Epidermal melanocyte (primary cell): ENCODE results near the gene COMMD9.

Experiments used
- DNase-seq: peaks from one replicate; pipeline ENCODE4 v3.0.0; 2011; ENCODE audit warnings: low spot score; ENCODE audit not compliant: insufficient read length

The COMMD9 gene

DNA sequence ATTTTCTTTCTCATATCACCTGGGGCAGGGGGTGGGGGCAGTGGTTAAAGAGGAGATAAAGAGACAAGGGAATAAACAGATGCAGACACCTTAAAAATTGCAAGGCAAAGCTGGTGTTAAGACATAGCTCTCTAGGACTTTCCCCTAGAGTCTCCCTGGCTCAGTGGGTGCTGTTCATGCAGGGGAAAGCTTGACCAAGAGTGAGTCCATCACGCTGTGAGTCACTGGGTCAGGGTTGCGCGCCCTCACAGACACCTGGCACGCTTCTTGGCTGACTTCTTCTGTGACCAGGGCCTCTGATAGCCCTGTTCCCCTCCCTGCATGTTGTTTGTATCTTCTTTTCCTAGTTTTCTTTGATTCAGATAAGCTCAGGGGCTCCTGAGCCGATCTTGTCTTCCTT, 31.9 kb downstream of the COMMD9 start:
- no peak for DNase-seq

- no peak for DNase-seq
Observed at GRCh38 chr11:36254713-36255112, 34.5 kb downstream of the COMMD9 start.

DNA sequence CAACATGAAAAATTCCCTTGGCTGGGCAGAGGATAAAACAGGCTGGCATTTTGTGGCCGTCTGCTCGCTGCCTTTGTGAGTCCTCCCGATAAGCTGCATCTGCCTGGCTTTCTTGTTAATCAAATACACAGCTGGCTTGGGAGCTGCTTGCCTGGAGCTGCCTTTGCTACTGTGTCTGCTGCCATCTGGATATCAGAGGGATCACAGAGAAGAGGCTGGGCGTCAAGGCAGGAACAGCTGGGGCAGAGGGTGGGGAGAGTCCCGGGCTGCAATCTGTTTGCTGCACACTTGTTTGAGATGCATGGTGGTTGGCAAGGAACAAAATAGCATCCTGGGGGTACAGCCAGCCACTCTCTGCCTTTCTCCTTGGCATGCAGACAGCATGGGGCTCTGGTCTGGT, 36.0 kb downstream of the COMMD9 start:
- DNase-seq, result no peak

- DNase-seq, result no peak
Observed at GRCh38 chr11:36251823-36252222, 37.4 kb downstream of the COMMD9 start.

GRCh38 chr11:36249246-36249645, 40.0 kb downstream of the COMMD9 start:
- DNase-seq, result peak; percentile 70

DNA sequence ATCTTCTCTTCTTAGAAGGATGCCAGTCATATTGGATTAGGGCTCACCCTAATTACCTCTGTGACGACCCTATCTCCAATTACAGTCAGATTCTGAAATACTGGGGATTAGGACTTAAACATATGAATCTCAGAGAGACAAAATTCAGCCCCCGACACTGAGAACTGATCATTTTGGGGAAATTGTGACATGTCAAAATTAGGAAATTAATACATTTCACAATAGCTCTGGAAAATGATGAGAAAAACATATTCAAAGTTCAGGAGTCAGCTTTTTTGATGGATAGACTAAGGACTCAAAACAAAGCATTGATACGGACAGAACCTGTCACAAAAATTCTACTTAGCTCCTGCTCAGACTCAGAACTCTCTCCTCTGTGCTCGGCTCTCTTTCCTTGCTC, 40.8 kb downstream of the COMMD9 start:
- no peak for DNase-seq

GRCh38 chr11:36247493-36247892, 41.7 kb downstream of the COMMD9 start:
- DNase-seq, result no peak

DNA sequence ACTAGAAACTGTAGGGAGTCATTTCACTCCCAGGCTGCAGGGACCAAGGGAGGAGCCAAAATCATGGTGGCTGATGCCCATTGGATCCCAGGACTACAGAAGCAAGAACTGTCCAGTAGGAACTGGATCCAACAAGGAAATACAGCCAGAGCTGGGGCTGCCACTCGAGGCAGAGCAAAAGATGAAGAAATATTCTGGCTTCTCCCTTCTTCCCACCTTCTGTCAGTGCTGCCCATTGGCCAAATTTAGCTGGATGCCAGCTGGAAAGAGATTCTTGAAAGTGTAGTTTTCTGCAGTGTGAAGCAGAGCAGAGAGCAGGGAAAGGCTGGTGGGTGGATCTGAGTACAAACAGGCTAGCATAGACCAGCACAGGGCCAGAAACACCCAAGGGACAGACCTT, 45.6 kb downstream of the COMMD9 start:
- no peak for DNase-seq

DNA sequence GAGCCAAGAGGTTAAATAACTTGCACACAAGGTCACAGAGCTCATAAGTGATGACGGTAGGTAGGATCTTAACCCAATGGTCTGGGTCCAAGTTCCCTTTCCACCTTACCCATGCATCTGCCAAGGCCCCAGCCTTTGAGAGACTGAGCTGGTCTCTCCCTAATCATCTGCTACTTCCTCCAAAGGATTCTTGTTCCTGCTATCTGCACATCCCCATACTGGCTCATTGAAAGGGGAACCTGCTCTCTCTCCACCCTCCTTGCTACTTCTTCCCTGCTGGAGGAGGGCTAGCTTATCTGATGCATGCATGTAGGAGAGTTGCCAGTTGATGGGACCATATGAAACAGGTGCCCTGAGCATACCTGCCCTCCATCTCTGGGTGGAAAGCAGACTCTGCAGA, 47.7 kb downstream of the COMMD9 start:
- DNase-seq, result no peak

DNA sequence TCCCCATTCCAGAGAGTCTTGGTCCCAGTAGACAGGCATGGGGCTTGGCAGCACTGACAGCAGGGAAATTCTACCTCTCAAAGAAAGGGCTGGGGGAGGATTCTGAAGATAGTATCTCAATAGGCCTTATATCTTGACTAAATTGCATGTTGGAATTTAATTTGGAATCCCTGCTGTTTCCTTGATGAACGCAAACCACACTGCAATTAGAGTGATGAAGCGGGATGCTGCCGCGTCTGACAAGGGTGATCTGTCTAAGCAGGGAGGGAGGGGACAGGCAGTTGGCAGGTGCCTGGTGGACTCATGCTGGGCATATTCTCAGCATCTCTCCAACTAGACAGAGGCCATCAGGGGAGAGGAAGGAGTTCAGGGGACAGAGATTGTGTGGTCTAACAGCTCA, 48.4 kb downstream of the COMMD9 start:
- no peak for DNase-seq

- no peak for DNase-seq
Observed at GRCh38 chr11:36240173-36240572, 49.1 kb downstream of the COMMD9 start.

DNA sequence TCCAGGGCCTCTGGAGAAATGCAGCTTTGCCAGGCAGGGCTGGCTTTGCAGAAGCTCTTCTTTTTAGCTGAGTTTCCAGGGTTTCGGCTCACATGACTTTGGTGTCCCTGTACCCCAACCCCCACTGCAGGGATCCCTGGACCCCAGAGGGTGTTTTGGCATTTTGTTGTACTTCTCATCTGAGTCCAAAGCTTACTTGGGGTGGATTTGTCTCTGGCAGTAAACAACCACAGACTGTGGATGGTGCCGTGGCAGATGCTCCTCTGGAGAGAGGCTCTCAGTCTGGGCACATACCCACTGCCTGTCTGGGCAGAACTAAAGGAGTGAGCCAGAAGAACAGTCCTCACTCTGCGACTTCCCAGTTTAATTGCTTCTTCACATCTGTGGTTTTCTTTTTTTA, 49.6 kb downstream of the COMMD9 start:
- no peak for DNase-seq

DNA sequence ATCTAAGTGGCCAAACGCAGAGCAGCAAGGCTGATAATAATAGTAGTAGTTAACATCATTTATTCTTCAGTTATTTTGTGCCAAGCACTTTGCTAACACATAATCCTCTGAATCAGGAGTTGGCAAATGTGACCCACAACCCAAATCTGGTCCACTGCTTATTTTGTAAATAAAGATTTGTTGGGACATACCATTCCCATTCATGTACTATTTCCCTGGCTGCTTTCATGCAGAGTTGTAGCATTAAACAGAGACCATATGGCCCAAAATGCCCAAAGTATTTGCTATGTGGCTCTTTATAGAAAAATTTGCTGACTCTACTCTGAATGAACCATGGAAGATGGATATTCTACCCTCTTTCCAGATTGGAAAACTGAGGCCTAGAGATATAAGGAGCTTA, 50.3 kb downstream of the COMMD9 start:
- no peak for DNase-seq

DNA sequence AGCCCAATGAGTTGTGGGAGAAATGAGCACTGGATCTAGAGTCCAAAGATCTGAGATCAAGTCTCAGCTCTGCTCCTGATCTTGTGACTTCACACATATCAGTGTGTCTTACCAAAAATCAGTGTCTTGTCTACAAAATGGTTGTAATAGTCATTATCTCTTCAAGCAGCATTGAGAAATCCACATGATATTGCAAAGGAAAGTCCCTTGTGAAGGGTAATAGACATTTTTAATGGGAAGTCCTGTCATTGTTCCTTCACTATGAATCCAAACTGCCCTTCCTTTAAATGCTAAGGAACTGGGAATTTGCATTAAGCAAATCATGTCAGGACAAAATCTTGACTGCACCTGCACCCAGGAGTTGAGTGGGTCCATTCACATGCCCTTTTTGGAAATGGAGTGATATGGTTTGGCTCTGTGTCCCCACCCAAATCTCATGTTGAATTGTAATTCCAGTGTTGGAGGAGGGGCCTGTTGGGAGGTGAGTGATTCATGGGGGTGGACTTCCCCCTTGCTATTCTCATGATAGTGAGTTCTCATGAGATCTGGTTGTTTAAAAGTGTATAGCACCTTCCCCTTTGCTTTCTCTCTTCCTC, 51.1 kb downstream of the COMMD9 start:
- DNase-seq, result no peak

- no peak for DNase-seq
Observed at GRCh38 chr11:36237391-36237790, 51.8 kb downstream of the COMMD9 start.

DNA sequence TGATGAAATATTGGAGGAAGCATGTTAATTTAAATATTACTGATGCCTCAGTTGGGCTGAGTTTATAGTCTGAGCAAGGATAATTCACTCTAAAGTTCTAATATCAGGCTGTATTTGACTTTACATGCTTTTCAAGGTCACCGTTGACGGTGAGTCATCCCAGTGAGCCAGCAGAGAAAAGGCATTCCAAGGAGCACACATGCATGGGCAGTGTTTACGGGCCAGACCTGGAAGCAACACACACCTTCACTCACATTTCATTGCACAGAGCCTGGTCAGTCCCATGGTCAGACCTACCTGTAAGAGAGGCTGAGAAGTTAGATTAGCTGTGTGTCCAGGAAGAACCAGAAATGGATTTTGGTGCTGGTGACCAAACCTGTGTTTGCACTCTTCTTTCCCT, 53.5 kb downstream of the COMMD9 start:
- no peak for DNase-seq

- no peak for DNase-seq
Observed at GRCh38 chr11:36234825-36235224, 54.4 kb downstream of the COMMD9 start.

DNA sequence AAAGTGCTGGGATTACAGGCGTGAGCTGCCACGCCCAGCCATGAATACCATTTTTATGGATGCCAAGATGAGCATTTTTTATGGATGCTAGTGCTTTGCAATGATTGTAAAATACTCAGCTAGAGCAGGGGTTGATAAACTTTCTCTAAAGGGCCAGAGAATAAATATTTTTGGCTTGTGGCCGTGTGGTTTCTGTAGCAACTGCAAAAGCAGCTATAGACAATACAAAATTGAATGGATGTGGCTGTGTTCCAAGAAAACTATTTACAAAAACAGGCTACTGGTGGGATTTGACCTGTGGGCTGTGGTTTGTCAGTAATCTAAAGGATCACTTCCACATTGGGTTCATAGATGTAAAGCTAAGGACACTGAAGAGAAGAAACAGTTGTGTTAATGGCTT, 56.0 kb downstream of the COMMD9 start:
- no peak for DNase-seq

DNA sequence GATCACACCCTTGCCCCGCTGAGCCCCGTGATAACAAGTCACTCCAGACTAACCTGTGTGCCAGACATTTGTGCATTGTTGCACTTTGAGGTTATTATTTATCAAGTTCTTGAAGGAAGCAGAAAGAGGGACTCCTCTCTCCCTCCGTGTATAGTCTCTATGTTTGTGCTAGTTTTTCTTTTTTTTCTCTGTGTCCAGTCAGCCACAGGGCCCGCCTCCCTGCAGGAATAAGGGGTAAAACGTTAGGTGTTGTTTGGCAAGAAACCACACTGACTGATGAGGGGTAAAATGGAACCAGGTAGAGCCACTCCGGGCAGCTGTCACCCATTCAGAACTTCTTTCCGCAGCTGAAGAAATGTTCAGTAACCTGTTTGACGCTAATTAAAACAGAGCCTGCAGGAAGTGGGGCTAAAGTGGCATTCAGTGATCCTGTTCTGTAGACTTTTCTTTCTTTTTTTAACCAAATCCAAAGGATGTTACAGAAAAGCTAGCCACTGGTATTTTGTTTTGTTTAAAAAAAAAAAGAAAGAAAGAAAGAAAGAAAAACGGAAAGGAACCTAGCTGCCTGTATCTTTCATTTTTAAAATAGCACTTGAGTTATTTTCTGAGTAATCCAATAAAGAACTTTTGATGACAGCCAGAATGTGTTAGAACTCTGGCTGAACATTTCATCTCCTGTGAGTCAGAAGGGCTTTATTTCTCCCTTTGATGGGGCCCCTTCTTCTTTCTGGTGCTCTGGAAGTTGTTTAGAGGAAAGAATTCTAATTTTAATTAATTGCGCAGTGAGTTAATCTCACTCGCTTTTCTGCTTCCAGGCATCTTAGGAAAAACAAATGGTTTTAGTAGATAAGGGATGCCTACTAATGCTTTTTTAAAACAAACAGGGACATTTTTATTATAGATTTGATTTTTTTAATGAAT, 58.2 kb downstream of the COMMD9 start:
- DNase-seq, result peak; percentile 61

- DNase-seq, result no peak
Observed at GRCh38 chr11:36229091-36229705, 60.0 kb downstream of the COMMD9 start.

- DNase-seq, result no peak
Observed at GRCh38 chr11:36228689-36229088, 60.5 kb downstream of the COMMD9 start.

- DNase-seq, result no peak
Observed at GRCh38 chr11:36227044-36227443, 62.2 kb downstream of the COMMD9 start.
